ENCODE data around the gene ADPRH.
A peak's percentile ranks its signal among the peaks of the same experiment; 100 is the strongest.

ADPRH gene

GRCh38 chr3:119595639-119596334, 16.5 kb downstream of the ADPRH start:
- DNase-seq (ENCODE audit: low spot score) (peak; percentile 21), FAIRE-seq (no peak)

DNA sequence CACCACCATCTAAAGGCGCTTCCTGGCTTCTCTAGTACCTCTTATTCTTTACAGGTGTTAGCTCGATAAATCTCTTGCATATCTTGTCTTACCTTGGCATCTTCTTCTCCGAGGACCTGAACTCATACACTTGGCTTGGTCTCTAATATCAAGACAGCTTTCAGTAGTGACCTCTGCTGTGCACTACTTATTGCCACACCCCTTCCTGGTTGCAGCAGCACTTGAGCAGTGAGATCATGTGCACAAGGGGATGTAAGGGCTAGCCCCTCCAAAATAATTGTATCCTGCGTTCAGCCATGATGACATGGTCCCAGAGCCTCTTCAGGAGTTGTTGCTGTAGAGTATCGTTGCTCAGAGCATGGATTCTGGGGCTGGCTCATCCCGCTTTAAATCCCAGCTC, 17.1 kb downstream of the ADPRH start:
- DNase-seq (ENCODE audit: low spot score) (no peak), FAIRE-seq (no peak)

DNA sequence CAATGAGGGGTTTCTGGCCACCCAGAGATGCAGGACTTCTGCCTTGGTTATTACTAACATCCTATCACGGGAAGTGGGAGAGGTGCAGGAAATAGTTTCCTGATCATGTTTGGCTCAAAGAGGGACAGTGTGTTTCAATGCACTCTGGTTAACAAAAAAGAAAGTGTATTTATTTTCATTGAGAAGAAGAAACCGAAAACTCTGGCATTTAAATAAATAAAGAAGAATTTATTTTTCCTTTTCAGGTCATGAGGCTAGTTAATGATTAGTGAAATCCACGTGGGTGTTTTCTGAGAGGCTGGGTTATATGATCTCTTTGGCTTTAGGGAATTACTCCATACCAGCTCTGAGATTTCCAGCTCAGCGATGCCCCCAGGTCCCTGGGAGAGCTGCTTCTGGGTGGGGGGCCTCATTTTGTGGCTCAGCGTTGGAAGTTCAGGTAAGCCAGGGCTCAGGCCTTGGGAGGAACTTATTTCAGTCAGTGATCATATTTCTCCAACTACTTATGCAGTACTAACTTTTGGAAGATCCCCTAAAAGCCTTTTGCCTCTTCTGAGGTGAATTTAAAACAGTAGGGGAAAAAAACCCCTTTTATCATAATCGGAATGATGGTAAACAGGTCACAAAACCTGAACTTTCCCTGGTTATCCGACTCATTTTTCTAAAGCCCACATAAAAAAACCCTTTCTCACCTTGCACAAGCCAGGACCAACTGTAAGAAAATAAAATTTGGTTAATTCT, 18.4 kb downstream of the ADPRH start, which contains the start of gene PLA1A:
Gene PLA1A (plus strand): TSS at position 338 of the 741 bp plus-strand sequence. CDS start 29 bp downstream, at position 367.
- no peak for FAIRE-seq
- DNase-seq (ENCODE audit: low spot score): no peak

DNA sequence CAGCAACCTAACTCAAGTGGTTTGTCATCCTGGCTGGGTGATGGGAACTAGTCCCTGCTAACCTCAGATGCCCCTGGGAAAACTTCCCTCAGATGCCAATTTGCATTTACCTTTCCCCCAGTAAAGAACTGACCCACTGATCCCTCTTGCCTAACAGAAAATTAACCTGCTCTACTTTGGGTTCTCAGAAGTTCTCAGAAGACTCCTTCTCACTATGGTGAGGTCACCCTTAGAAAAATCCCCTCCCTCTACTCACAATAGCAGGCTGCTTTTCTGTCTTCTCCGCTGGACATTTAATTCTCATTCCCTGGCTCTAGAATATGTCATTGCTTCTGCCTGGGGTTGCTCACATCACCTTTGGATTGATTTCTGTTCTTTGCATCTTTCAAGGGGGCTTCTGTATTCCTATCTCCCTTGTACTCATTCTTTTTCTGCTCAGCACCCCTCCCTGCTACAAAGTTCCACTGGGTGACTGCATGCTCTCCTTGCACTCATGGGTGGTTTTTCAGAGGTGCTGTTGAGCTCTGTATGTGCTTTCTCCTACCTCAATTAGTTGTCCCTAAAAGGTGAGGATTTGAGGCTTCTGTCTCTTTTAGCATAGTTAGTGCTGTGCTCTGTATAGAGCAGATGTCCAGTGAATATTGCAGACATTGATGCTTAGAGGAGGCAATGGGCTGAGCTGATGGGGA, 19.3 kb downstream of the ADPRH start:
- no peak for DNase-seq (ENCODE audit: low spot score)
- no peak for FAIRE-seq

- DNase-seq (ENCODE audit: low spot score) (no peak), FAIRE-seq (no peak)
Observed at GRCh38 chr3:119599558-119600174, 20.4 kb downstream of the ADPRH start.

GRCh38 chr3:119600732-119601131, 21.4 kb downstream of the ADPRH start:
- FAIRE-seq: no peak

GRCh38 chr3:119601154-119601553, 21.9 kb downstream of the ADPRH start:
- no peak for FAIRE-seq

More at GRCh38 chr3:119600732-119601131, 21.4 kb downstream of the ADPRH start:
- no peak for DNase-seq (ENCODE audit: low spot score)

DNA sequence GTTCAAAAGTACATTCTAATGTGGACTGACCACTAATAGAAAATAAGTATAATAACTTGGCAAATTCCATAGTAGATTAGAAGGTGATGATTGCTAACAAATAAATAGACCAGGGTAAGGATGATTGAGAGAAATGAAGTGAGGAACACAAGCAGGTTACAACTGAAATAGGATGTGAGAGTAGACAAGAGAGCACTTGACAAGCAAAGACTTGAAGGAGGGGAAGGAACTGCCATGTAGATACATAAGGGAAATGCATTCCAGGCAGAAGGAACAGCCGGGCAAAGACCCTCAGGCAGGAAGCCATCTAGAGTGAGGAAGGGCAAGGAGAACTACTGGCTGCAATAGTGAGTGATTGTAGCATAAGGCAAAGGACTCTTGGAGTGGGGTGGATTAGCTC, 23.4 kb downstream of the ADPRH start:
- FAIRE-seq (no peak), DNase-seq (ENCODE audit: low spot score) (no peak)

More at GRCh38 chr3:119601154-119601553, 21.9 kb downstream of the ADPRH start:
- no peak for DNase-seq (ENCODE audit: low spot score)

- DNase-seq (ENCODE audit: low spot score): peak; percentile 12
- FAIRE-seq: peak; percentile 29
Observed at GRCh38 chr3:119604878-119605277, 25.6 kb downstream of the ADPRH start.

DNA sequence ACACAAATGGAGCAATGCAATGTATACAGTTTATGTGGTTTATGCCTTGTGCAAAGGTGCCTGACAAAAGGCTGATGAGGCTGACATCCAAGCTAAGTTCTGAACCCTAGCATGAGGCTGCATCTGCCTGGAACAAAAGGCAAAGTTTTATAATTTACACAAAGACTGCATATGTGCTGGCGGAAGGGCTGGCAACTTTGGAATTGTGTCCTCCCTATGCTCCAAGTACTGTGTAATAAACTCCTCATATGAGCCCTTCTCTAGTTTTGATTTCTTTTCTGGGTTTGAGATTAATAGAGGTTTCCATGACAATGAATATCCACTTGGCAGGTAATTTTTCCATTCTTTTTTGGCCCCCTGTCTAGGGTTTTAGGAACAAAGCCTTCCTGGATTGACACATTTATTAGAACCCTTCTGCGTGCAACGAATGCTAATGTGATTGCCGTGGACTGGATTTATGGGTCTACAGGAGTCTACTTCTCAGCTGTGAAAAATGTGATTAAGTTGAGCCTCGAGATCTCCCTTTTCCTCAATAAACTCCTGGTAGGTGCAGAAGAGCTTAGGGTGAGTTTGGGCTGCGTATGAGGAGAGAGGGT, 29.2 kb downstream of the ADPRH start:
- DNase-seq (ENCODE audit: low spot score) (no peak), FAIRE-seq (no peak)

GRCh38 chr3:119609301-119609700, 30.0 kb downstream of the ADPRH start:
- FAIRE-seq (no peak), DNase-seq (ENCODE audit: low spot score) (no peak)

DNA sequence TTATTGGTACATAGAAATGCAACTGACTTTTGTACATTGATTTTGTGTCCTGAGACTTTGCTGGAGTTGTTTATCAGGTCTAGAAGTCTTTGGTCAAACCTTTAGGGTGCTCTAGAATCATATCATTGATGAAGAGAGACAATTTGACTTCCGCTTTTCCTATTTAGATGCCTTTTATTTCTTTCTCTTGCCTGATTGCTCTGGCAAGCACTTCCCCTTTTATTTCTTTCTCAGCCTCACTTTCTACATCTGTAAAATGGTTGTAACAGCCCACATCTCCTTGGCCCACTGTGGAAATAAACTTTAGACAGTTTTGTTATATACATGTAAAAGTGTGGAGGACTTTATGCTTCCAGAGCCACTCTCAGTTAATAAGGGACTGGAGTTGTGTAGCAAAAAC, 32.4 kb downstream of the ADPRH start:
- DNase-seq (ENCODE audit: low spot score) (no peak), FAIRE-seq (no peak)

DNA sequence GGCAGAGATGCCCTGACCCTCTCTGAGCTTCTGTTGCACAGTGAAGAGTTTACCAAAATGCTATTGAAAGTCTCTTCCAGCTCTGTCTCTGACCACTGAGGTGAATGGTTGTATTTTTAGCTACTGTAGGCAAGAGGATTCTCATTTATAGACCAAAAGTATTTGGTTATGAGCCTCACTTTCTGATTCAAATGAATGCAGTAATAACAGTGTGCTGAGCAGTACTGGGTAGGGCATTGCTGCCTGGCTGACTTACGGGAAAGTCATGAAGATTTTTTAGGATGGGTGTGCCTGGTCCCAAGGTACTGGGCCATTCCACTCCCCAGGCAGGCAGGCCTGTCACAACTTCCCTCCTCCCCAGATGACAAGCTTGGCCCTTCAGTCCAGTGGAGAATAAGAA, 33.9 kb downstream of the ADPRH start:
- no peak for FAIRE-seq
- no peak for DNase-seq (ENCODE audit: low spot score)

- DNase-seq (ENCODE audit: low spot score): no peak
- FAIRE-seq: no peak
Observed at GRCh38 chr3:119613872-119614271, 34.6 kb downstream of the ADPRH start.

DNA sequence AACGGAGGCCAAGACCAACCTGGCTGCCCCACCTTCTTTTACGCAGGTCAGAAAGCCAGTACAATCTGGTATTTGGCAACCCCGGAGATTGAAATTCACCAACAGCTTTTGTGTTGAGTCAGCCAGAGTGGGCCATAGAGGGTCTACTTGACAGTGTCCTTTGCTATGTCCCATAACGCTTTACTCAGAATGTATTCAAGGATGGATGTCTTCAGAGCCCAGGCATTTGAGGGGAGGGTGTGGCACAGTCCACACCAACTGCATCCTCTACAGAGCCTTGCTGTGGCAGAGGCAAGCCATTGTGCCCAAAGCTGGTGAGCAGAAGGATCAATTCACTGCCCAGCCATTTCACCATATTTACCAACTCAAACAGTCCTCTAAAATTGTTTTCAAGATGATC, 36.8 kb downstream of the ADPRH start:
- FAIRE-seq: no peak
- DNase-seq (ENCODE audit: low spot score): no peak

GRCh38 chr3:119619094-119619493, 39.8 kb downstream of the ADPRH start:
- DNase-seq (ENCODE audit: low spot score): no peak
- no peak for FAIRE-seq

DNA sequence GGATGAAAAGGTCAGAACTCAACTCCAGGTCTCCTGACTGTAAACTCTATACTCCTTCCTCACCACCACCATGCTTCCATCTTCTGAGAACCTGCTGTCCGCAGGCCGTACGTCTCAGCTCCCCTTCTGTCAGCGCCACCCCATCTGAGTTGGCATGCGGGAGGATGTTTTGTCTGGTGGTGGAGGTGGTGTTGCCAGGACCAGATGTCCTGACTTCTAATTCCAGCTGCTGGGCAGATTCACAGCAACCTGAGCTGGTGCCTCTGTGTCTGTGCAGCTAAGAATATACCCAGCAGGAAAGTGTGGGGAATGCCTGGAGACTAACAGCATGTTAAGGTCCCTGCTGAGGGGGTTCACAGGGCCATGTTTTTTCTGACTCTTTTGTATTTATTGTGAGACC, 41.6 kb downstream of the ADPRH start:
- no peak for FAIRE-seq
- no peak for DNase-seq (ENCODE audit: low spot score)

GRCh38 chr3:119624002-119624720, 44.9 kb downstream of the ADPRH start:
- no peak for DNase-seq (ENCODE audit: low spot score)
- no peak for FAIRE-seq

- DNase-seq (ENCODE audit: low spot score): no peak
- FAIRE-seq: no peak
Observed at GRCh38 chr3:119625451-119626153, 46.3 kb downstream of the ADPRH start.

GRCh38 chr3:119626196-119626595, 46.9 kb downstream of the ADPRH start:
- FAIRE-seq: no peak
- no peak for DNase-seq (ENCODE audit: low spot score)

Data from RCC 7860 (cell line).